ENCODE data around the gene ARRDC5.

DNA sequence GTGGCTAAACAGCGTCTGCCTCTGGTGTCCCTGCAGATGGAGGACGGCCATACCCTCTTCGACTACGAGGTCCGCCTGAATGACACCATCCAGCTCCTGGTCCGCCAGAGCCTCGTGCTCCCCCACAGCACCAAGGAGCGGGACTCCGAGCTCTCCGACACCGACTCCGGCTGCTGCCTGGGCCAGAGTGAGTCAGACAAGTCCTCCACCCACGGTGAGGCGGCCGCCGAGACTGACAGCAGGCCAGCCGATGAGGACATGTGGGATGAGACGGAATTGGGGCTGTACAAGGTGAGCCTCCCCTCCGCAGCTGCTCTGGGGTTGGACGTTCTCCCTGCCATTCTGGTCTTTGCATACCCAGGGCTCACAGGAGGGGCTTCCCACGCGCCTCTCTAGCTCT is 26.5 kb upstream of the ARRDC5 start:
- TF ChIP-seq ARNT (IDR thresholded peaks at IDR 0.05) (no peak), SP1 (IDR thresholded peaks at IDR 0.05) (no peak), FOXA1 (IDR thresholded peaks at IDR 0.05) (no peak), CTBP1 (IDR thresholded peaks at IDR 0.05; ENCODE audit: borderline replicate concordance) (no peak), FOXK2 (IDR thresholded peaks at IDR 0.05) (no peak), FOXM1 (IDR thresholded peaks at IDR 0.05; ENCODE audit: borderline replicate concordance) (no peak), BHLHE40 (IDR thresholded peaks at IDR 0.05; ENCODE audit: borderline replicate concordance) (no peak), HDGF (IDR thresholded peaks at IDR 0.05; ENCODE audit: borderline replicate concordance) (no peak), SUZ12 (IDR thresholded peaks at IDR 0.05) (no peak), TARDBP (IDR thresholded peaks at IDR 0.05) (no peak), L3MBTL2 (conservative IDR thresholded peaks at IDR 0.05) (no peak), ZNF384 (IDR thresholded peaks at IDR 0.05) (no peak), LEF1 (IDR thresholded peaks at IDR 0.05; ENCODE audit: borderline replicate concordance) (no peak)
- TF ChIP-seq, protein P1, sequence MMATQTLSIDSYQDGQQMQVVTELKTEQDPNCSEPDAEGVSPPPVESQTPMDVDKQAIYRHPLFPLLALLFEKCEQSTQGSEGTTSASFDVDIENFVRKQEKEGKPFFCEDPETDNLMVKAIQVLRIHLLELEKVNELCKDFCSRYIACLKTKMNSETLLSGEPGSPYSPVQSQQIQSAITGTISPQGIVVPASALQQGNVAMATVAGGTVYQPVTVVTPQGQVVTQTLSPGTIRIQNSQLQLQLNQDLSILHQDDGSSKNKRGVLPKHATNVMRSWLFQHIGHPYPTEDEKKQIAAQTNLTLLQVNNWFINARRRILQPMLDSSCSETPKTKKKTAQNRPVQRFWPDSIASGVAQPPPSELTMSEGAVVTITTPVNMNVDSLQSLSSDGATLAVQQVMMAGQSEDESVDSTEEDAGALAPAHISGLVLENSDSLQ (IDR thresholded peaks at IDR 0.05) = no peak

All from HEK293T (cell line).